GM21529 (cell line): ENCODE data around the gene POLE2.
"Not testable (repeated sequence)": the region's sequence is repeated elsewhere in the genome, so short reads cannot be mapped to it uniquely, and the experiment has no call there.

Experiments used
- ATAC-seq: cut with Tn5 transposase; IDR thresholded peaks from one replicate; pipeline ENCODE4 v1.9.1; 2021; ENCODE audit not compliant: unreplicated experiment

Gene POLE2

DNA sequence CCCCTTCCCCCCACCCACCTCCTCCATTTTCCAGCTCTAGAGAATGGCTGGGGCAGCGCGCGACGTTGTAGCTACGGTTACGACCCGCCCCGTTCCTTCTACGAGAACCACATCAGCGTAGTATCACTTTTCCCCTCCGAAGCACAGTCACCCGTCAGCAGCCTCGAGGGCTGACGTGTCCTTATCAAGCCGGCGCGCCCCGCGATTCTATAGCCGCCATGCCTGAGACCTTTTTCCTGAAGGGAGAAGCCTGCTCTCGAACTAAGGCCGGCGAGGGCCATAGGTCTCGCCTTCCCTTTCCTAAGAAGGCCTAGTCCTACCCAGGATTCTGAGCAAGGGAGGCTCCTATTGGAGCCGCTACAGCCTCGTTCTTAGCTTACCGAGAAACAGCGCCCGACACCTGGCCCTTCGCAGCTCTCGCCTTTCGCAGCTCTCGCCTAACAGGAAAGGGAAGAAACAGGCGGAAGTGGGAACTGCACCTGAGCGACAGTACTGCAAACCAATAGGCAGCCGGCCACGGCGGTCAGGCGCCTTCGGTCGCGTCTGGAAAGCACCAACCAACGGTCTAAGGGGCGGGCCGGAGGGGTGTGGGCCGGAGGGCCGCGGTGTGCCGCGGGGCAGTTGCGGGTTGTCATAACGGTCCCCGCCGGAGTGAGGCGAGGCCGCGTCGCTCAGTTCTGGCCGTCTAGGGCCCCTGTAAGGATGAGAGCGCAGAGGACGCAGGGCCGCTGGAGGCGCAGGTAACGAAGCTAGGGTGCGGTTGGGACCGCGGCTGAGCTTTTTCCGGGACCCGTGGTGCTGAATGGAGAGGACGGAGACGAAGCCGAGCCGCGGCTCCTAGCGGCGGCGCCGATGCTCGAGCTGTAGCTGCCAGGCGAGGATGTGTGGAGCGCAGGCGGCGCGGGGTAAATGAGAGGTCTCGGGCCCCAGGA, 67.6 kb downstream of the POLE2 start, which contains the start of the genes MGAT2 and RPL36AL:
Gene MGAT2 (plus strand): TSS at position 618 of the 932 bp plus-strand sequence. CDS start 470 bp downstream, outside the sequence.
Gene RPL36AL (minus strand): TSS at position 445 of the 932 bp plus-strand sequence. CDS start 1,522 bp downstream, outside the sequence.
- peak; percentile 91 for ATAC-seq

DNA sequence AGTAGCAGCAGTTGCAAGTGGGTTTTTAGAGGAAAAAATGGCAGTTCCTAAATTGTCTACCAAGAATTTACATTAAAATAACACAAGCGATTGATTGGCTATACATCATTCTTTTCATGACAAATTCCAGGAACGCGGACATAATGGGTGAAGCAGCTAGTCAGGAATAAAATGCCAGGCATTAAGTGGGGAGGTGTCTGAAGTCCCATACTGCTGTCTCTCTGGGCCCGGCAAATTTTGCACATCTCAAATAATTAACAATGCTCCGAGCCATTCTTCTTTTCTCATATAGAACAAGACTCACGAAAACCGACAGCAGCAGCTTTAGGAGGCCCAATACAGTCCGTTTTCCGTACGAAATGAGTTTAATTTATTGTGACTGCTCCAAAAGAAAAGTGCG, 68.3 kb downstream of the POLE2 start:
- ATAC-seq, result no peak

DNA sequence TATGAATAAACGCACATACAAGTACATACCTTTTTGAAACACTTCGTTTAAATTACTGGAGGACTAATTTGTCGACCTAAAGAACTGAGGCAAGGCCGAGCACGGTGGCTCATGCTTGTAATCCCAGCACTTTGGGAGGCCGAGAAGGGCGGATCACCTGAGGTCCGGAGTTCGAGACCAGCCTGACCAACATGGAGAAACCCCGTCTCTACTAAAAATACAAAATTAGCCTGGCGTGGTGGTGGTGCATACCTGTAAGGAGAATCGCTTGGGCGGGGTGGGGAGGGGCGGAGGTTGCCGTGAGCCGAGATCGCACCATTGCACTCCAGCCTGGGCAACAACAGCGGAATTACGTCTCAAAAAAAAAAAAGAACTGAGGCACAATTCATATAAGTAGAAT, 68.7 kb downstream of the POLE2 start:
- ATAC-seq, result not testable (repeated sequence)

- no peak for ATAC-seq
Observed at GRCh38 chr14:49617852-49618519, 70.0 kb downstream of the POLE2 start.

- no peak for ATAC-seq
Observed at GRCh38 chr14:49615776-49616175, 72.2 kb downstream of the POLE2 start.

GRCh38 chr14:49614196-49614595, 73.8 kb downstream of the POLE2 start:
- no peak for ATAC-seq

DNA sequence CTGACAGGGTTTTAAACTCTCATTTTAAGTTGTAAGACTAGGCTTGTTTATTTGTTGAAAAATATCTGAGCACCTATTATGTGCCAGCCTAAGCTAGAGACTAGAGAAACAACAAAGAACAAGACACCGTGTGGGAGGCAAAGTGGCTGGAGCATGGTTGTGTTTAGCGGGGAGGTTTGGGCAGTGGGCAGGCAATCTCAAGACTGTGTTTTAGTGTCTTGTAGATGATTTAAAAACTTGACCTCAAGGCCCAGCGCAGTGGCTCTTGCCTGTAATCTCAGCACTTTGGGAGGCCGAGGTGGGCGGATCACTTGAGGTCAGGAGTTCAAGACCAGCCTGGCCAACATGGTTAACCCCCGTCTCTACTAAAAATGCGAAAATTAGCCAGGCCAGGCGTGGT, 75.3 kb downstream of the POLE2 start:
- ATAC-seq, result no peak

DNA sequence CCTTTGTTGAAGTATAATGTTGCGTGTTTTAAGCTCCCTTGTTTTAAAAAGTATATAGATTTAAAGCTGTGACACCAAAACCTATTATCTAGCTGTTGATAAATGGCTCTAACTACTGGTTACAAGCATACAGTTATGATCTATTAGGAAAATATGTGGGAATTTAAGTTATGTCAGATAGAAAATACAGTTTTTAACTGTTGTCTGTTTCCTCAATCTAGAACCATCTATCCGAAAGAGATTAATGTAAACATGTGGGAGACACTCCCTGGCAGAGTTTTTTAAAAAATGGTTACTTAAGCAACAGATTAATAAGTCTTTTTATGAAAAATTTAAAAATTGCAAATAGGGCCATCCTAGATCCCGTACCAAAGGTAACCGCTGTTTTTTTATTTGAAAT, 75.8 kb downstream of the POLE2 start:
- ATAC-seq, result no peak

GRCh38 chr14:49607583-49607982, 80.4 kb downstream of the POLE2 start:
- no peak for ATAC-seq

- peak; percentile 48 for ATAC-seq
Observed at GRCh38 chr14:49598485-49599300, 89.3 kb downstream of the POLE2 start, which contains the start of gene LRR1. Gene LRR1, plus strand, starts transcription at chr14:49598940. Its CDS starts 81 bp downstream, at chr14:49599021.

GRCh38 chr14:49598189-49598484, 89.9 kb downstream of the POLE2 start:
- ATAC-seq, result no peak

DNA sequence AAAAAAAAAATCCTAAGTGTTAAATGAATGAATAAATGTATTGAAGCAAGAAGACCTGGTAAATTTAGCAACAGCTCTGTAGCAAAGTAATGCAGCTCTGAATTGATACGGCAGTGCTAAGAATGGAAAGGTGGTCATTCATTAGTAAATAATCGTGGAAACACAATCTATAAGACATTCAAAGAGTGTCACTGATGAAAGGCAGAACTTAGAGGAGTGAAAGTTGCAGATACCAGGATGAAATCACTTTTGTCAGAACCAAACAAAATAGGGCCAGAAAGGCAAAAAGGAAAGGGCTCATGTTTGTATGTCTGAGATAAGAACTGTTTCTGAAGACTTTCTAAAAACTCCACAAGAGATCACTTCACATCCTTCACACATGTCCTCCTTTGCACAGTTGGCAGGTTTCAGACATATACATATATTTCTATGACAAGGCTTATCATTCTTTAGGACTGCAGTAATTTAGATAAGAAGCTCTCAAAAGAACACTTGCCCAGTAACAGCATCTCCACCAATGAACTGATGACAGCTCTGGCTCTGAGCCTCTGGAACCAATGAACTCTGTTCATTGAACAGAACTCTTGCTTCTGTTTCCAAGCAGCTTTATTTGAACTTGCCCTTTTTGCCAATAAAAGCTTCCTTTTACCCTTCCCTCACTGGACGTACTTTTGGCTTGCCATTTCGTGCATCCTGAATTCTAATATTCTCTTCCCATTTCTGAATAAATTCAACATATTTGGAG, 93.5 kb downstream of the POLE2 start:
- peak; percentile 27 for ATAC-seq
